ENCODE measurements around the gene KBTBD12.

DNA sequence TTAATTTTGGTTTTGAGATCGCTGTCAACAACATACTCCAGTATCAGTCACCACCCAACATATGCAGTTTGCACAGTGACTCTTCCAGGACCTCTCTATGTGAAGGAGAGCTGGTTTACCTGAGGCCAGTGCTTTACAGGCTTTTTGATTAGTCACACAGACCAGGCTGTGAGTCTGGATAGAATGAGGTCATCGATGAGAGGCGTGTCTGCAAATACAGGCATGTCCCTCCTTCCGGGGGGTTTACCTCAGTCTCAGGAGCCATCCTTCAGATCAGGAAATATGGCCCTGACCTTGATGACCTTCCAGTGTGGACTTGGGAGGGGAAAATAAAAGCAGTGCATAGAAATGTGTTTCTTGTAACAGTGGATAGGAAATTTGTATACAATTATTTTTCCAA lies 46.9 kb downstream of the KBTBD12 start:
- TF ChIP-seq NPAS2 (CRISPR knock-in tag; IDR thresholded peaks at IDR 0.05; ENCODE audit: borderline replicate concordance): no peak
- no peak for TF ChIP-seq MYNN (CRISPR knock-in tag; IDR thresholded peaks at IDR 0.05; ENCODE audit: low read depth)
- TF ChIP-seq, protein P1, sequence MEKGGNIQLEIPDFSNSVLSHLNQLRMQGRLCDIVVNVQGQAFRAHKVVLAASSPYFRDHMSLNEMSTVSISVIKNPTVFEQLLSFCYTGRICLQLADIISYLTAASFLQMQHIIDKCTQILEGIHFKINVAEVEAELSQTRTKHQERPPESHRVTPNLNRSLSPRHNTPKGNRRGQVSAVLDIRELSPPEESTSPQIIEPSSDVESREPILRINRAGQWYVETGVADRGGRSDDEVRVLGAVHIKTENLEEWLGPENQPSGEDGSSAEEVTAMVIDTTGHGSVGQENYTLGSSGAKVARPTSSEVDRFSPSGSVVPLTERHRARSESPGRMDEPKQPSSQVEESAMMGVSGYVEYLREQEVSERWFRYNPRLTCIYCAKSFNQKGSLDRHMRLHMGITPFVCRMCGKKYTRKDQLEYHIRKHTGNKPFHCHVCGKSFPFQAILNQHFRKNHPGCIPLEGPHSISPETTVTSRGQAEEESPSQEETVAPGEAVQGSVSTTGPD (CRISPR knock-in tag; IDR thresholded peaks at IDR 0.05): no peak
- TF ChIP-seq, protein P2, sequence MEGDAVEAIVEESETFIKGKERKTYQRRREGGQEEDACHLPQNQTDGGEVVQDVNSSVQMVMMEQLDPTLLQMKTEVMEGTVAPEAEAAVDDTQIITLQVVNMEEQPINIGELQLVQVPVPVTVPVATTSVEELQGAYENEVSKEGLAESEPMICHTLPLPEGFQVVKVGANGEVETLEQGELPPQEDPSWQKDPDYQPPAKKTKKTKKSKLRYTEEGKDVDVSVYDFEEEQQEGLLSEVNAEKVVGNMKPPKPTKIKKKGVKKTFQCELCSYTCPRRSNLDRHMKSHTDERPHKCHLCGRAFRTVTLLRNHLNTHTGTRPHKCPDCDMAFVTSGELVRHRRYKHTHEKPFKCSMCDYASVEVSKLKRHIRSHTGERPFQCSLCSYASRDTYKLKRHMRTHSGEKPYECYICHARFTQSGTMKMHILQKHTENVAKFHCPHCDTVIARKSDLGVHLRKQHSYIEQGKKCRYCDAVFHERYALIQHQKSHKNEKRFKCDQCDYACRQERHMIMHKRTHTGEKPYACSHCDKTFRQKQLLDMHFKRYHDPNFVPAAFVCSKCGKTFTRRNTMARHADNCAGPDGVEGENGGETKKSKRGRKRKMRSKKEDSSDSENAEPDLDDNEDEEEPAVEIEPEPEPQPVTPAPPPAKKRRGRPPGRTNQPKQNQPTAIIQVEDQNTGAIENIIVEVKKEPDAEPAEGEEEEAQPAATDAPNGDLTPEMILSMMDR (CRISPR knock-in tag; IDR thresholded peaks at IDR 0.05): no peak
- TF ChIP-seq, protein P3, sequence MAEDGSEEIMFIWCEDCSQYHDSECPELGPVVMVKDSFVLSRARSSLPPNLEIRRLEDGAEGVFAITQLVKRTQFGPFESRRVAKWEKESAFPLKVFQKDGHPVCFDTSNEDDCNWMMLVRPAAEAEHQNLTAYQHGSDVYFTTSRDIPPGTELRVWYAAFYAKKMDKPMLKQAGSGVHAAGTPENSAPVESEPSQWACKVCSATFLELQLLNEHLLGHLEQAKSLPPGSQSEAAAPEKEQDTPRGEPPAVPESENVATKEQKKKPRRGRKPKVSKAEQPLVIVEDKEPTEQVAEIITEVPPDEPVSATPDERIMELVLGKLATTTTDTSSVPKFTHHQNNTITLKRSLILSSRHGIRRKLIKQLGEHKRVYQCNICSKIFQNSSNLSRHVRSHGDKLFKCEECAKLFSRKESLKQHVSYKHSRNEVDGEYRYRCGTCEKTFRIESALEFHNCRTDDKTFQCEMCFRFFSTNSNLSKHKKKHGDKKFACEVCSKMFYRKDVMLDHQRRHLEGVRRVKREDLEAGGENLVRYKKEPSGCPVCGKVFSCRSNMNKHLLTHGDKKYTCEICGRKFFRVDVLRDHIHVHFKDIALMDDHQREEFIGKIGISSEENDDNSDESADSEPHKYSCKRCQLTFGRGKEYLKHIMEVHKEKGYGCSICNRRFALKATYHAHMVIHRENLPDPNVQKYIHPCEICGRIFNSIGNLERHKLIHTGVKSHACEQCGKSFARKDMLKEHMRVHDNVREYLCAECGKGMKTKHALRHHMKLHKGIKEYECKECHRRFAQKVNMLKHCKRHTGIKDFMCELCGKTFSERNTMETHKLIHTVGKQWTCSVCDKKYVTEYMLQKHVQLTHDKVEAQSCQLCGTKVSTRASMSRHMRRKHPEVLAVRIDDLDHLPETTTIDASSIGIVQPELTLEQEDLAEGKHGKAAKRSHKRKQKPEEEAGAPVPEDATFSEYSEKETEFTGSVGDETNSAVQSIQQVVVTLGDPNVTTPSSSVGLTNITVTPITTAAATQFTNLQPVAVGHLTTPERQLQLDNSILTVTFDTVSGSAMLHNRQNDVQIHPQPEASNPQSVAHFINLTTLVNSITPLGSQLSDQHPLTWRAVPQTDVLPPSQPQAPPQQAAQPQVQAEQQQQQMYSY (CRISPR knock-in tag; IDR thresholded peaks at IDR 0.05): no peak
- TF ChIP-seq, protein P4, sequence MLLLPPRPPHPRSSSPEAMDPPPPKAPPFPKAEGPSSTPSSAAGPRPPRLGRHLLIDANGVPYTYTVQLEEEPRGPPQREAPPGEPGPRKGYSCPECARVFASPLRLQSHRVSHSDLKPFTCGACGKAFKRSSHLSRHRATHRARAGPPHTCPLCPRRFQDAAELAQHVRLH (CRISPR knock-in tag; IDR thresholded peaks at IDR 0.05; ENCODE audit: borderline replicate concordance, low read depth): no peak
- TF ChIP-seq HDAC6 (IDR thresholded peaks at IDR 0.05; ENCODE audit: low read depth, low read length): no peak
- TF ChIP-seq SNAI1 (CRISPR knock-in tag; IDR thresholded peaks at IDR 0.05; ENCODE audit: borderline replicate concordance): no peak
- no peak for TF ChIP-seq TP53 (CRISPR knock-in tag; conservative IDR thresholded peaks at IDR 0.05)
- TF ChIP-seq ATM (IDR thresholded peaks at IDR 0.05; ENCODE audit: borderline replicate concordance): no peak

Data from HepG2 (cell line).